Measurements from ENCODE around the gene RASD1.

Gene RASD1

DNA sequence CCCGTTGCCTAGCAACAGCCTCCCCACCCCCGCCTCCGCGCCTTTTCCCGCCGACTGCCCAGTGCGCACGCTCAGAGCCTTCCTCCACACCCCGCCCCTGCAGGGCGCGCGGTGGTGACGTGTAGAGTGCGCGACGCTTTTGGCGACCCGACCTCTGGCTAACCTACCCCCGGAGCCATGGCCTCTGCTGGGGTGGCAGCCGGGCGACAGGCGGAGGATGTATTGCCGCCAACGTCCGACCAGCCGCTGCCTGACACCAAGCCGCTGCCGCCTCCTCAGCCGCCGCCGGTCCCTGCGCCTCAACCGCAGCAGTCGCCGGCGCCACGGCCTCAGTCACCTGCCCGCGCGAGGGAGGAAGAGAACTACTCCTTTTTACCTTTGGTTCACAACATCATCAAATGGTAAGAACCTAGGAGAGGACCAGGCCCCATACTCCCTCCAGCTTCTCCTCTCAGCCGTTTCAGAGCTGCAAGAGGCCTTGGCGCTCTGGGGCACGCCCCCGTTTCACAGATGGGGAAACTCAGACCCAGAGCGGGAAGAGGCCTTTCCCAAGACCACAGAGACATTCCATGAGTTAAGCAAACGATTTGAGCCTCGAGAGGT, 19.2 kb downstream of the RASD1 start, which contains the start of gene MED9:
Gene MED9, plus strand, starts transcription at position 136 of the 603 bp plus-strand sequence. Its CDS starts 42 bp downstream, at position 178.
- TF ChIP-seq EZH2phosphoT487 (IDR thresholded peaks at IDR 0.05; ENCODE audit: low read length) = no peak
- TF ChIP-seq, protein P1, sequence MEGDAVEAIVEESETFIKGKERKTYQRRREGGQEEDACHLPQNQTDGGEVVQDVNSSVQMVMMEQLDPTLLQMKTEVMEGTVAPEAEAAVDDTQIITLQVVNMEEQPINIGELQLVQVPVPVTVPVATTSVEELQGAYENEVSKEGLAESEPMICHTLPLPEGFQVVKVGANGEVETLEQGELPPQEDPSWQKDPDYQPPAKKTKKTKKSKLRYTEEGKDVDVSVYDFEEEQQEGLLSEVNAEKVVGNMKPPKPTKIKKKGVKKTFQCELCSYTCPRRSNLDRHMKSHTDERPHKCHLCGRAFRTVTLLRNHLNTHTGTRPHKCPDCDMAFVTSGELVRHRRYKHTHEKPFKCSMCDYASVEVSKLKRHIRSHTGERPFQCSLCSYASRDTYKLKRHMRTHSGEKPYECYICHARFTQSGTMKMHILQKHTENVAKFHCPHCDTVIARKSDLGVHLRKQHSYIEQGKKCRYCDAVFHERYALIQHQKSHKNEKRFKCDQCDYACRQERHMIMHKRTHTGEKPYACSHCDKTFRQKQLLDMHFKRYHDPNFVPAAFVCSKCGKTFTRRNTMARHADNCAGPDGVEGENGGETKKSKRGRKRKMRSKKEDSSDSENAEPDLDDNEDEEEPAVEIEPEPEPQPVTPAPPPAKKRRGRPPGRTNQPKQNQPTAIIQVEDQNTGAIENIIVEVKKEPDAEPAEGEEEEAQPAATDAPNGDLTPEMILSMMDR (IDR thresholded peaks at IDR 0.05; ENCODE audit: low read length) = no peak
- TF ChIP-seq EZH2 (optimal IDR thresholded peaks at IDR 0.05; ENCODE audit: low read depth, low read length) = no peak
- H2AFZ ChIP-seq (ENCODE audit: low read length) = peak within 1 kb of the TSS; percentile 97

DNA sequence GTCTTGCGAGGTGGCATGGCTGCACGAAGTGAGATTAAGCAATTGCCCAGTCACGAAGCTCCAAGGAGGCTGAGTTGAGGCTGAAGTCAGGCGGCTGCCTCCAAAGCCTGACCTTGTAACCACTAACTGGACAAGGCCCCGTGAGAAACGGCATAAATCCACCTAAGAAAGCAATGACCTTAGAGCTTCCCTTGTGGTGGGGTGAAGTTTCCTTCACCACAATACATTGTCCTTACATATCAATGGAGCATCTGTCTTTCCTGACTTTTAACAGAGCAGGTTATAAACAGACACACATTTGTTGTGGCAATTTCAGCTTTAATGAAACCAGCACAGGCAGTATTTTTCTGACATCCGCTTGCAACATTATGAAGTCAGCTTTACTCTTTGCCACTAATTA, 21.9 kb downstream of the RASD1 start:
- no peak overlapping the region for H2AFZ ChIP-seq (ENCODE audit: low read length)
- no peak for DNase-seq
- no peaks in the 10 kb centered on the region for H3K4me1 ChIP-seq (ENCODE audit: low read length)
- TF ChIP-seq, protein P1 (IDR thresholded peaks at IDR 0.05; ENCODE audit: low read length) = no peak
- TF ChIP-seq EZH2 (optimal IDR thresholded peaks at IDR 0.05; ENCODE audit: low read depth, low read length) = no peak
- no peak for TF ChIP-seq EZH2phosphoT487 (IDR thresholded peaks at IDR 0.05; ENCODE audit: low read length)
- H3K27me3 ChIP-seq (replicated peaks; ENCODE audit: insufficient read depth, low read length) = no peaks in the 10 kb centered on the region; the same call in 1 of the 2 replicates
- peaks cover 25% of the 10 kb centered on the region for H3K79me2 ChIP-seq (ENCODE audit: low read length)
- no peak overlapping the region for H3K4me2 ChIP-seq (ENCODE audit: low read depth, low read length)
- no peaks in the 10 kb centered on the region for H3F3A ChIP-seq (ENCODE audit: insufficient read depth, low read length)
- no peak overlapping the region for H3K27ac ChIP-seq (ENCODE audit: low read length)
- H3K9me3 ChIP-seq (replicated peaks; ENCODE audit: insufficient read depth, low read length) = no peaks in the 10 kb centered on the region
- H3K4me3 ChIP-seq (ENCODE audit: low read length) = no peak overlapping the region
- no peaks in the 10 kb centered on the region for H4K20me1 ChIP-seq (ENCODE audit: insufficient read depth, low read length)
- no peaks in the 10 kb centered on the region for H3K9me2 ChIP-seq (replicated peaks; ENCODE audit: insufficient read depth, low read length)
- no peaks in the 10 kb centered on the region for H3K36me3 ChIP-seq (replicated peaks; ENCODE audit: insufficient read depth, low read length)
- H3K9ac ChIP-seq (ENCODE audit: low read length) = no peak overlapping the region

More for the DNA sequence above, 19.2 kb downstream of the RASD1 start, which contains the start of gene MED9:
- no peaks in the 10 kb centered on the region for H3K9me2 ChIP-seq (replicated peaks; ENCODE audit: insufficient read depth, low read length)
- H4K20me1 ChIP-seq (ENCODE audit: insufficient read depth, low read length) = no peaks in the 10 kb centered on the region
- no peaks in the 10 kb centered on the region for H3K9me3 ChIP-seq (replicated peaks; ENCODE audit: insufficient read depth, low read length)
- H3K27me3 ChIP-seq (replicated peaks; ENCODE audit: insufficient read depth, low read length) = no peaks in the 10 kb centered on the region; the same call in 1 of the 2 replicates
- peak within 1 kb of the TSS; percentile 83; the same call in 1 of the 2 replicates for H3K27ac ChIP-seq (ENCODE audit: low read length)
- peak within 1 kb of the TSS; percentile 88 for H3K4me2 ChIP-seq (ENCODE audit: low read depth, low read length)
- peak; percentile 89 for DNase-seq
- H3F3A ChIP-seq (ENCODE audit: insufficient read depth, low read length) = no peaks in the 10 kb centered on the region
- H3K4me1 ChIP-seq (ENCODE audit: low read length) = no peaks in the 10 kb centered on the region
- H3K4me3 ChIP-seq (ENCODE audit: low read length) = peak within 1 kb of the TSS; percentile 100
- H3K79me2 ChIP-seq (ENCODE audit: low read length) = peaks cover 51% of the 10 kb centered on the region
- H3K9ac ChIP-seq (ENCODE audit: low read length) = peak within 1 kb of the TSS; percentile 99
- no peaks in the 10 kb centered on the region for H3K36me3 ChIP-seq (replicated peaks; ENCODE audit: insufficient read depth, low read length)

DNA sequence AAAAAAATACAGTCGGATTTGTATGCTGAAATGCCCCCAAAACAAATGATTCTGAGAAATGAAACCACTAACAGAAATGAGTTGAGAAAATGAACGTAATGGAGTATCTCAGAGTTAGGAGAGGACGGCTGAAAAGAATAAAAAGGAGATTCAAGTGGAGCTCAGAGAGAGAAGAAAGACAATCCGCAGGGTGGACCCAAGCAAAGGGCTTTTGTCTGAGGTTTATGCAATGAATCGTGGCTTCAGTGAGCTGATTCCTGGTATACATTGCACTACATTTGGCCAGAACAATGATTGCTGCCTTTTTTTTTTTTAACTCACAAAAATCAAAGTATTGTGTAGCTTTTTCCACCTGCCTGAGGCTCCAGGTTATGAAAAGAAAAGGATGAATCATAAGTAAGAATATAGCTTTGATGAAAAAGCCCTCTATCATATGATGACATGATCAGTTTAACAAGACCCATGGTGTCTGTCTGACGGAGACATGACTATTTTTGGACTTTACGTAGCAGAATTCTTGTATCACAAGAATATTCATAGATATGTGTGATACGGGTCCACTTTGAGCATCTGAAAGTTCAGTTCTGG, 23.8 kb downstream of the RASD1 start:
- H3K9ac ChIP-seq (ENCODE audit: low read length) = no peak overlapping the region
- H3K79me2 ChIP-seq (ENCODE audit: low read length) = peaks cover 6% of the 10 kb centered on the region
- no peaks in the 10 kb centered on the region; the same call in 1 of the 2 replicates for H3K27me3 ChIP-seq (replicated peaks; ENCODE audit: insufficient read depth, low read length)
- H3K4me1 ChIP-seq (ENCODE audit: low read length) = no peaks in the 10 kb centered on the region
- no peaks in the 10 kb centered on the region for H3K36me3 ChIP-seq (replicated peaks; ENCODE audit: insufficient read depth, low read length)
- DNase-seq = no peak
- H2AFZ ChIP-seq (ENCODE audit: low read length) = no peak overlapping the region
- no peak overlapping the region for H3K4me2 ChIP-seq (ENCODE audit: low read depth, low read length)
- no peak overlapping the region for H3K4me3 ChIP-seq (ENCODE audit: low read length)
- TF ChIP-seq EZH2phosphoT487 (IDR thresholded peaks at IDR 0.05; ENCODE audit: low read length) (no peak), EZH2 (optimal IDR thresholded peaks at IDR 0.05; ENCODE audit: low read depth, low read length) (no peak)
- TF ChIP-seq, protein P1 (IDR thresholded peaks at IDR 0.05; ENCODE audit: low read length) = no peak
- H3K9me3 ChIP-seq (replicated peaks; ENCODE audit: insufficient read depth, low read length) = no peaks in the 10 kb centered on the region
- no peak overlapping the region for H3K27ac ChIP-seq (ENCODE audit: low read length)
- no peaks in the 10 kb centered on the region for H3F3A ChIP-seq (ENCODE audit: insufficient read depth, low read length)
- no peaks in the 10 kb centered on the region for H4K20me1 ChIP-seq (ENCODE audit: insufficient read depth, low read length)
- no peaks in the 10 kb centered on the region for H3K9me2 ChIP-seq (replicated peaks; ENCODE audit: insufficient read depth, low read length)

Measured in MM.1S (cell line).